OCI-LY7 (cell line): ENCODE data around the gene FBXW7. TPM values are rescaled to one million over a fixed set of nuclear protein-coding genes. Genes with fewer than 3 reads are reported as not detected.

Experiments used
- BruUV-seq: library from RNA; stranded (reverse); fragments of 400-500 nt; replicated peaks from 2 replicates; lab custom pipeline; 2021; lab: Mats Ljungman, UMichigan
- CTCF ChIA-PET: fragments of 300-600 bp; sonication (Branson Sonifier 250); formaldehyde crosslinking; loops from one replicate; lab custom pipeline; 2022; ENCODE audit warnings: antibody characterized with exemption; ENCODE audit not compliant: unreplicated experiment; lab: Charles Lee
- POLR2A ChIA-PET: fragments of 300-600 bp; sonication (Branson Sonifier 250); formaldehyde crosslinking; loops from one replicate; lab custom pipeline; 2022; ENCODE audit warnings: antibody characterized with exemption; lab: Charles Lee
- DNase-seq: peaks from one replicate; pipeline ENCODE4 v3.0.0-alpha.2; 2015; ENCODE audit warnings: low spot score
- H2AFZ ChIP-seq: fragments of 200-600 bp; sonication (generic), shearing (Covaris generic); 2 replicates; pipeline ENCODE4 v1.6.1; 2014; ENCODE audit warnings: mild to moderate bottlenecking, antibody characterized with exemption, low read length, moderate library complexity
- H3K27ac ChIP-seq: fragments of 200-600 bp; sonication (generic); 2 replicates; pipeline ENCODE4 v1.5.1; 2014; ENCODE audit warnings: mixed run types, low read depth, mild to moderate bottlenecking, moderate library complexity, low read length, inconsistent platforms; ENCODE audit not compliant: poor library complexity, severe bottlenecking
- H3K36me3 ChIP-seq: fragments of 200-600 bp; sonication (generic); 2 replicates; pipeline ENCODE4 v1.6.1; 2014; ENCODE audit warnings: mild to moderate bottlenecking, antibody characterized with exemption, low read length, moderate library complexity, mixed read lengths; ENCODE audit not compliant: insufficient read depth
- H3K4me1 ChIP-seq: fragments of 200-600 bp; sonication (generic); 2 replicates; pipeline ENCODE4 v1.5.1; 2014; ENCODE audit warnings: mild to moderate bottlenecking, low read length; ENCODE audit not compliant: insufficient read depth, poor library complexity, severe bottlenecking
- H3K4me2 ChIP-seq: fragments of 200-600 bp; sonication (generic); 2 replicates; pipeline ENCODE4 v1.6.1; 2014; ENCODE audit warnings: mild to moderate bottlenecking, low read length
- H3K4me3 ChIP-seq: fragments of 200-600 bp; sonication (generic); 2 replicates; pipeline ENCODE4 v1.5.1; 2014; ENCODE audit warnings: mild to moderate bottlenecking, low read depth, low read length; ENCODE audit not compliant: poor library complexity, severe bottlenecking
- H3K79me2 ChIP-seq: fragments of 200-600 bp; sonication (generic); 2 replicates; pipeline ENCODE4 v1.6.1; 2016; ENCODE audit warnings: low read depth, mild to moderate bottlenecking, low read length, moderate library complexity, mixed read lengths; ENCODE audit not compliant: insufficient read depth
- H3K9me2 ChIP-seq: fragments of 200-600 bp; sonication (generic); 2 replicates; pipeline ENCODE4 v1.6.1; 2016; ENCODE audit warnings: mild to moderate bottlenecking, low read length, mixed read lengths; ENCODE audit not compliant: insufficient read depth
- H3K9me3 ChIP-seq: fragments of 200-600 bp; sonication (generic); 2 replicates; pipeline ENCODE4 v1.6.1; 2014; ENCODE audit warnings: mild to moderate bottlenecking, mixed run types, low read length, mixed read lengths
- H4K20me1 ChIP-seq: fragments of 200-600 bp; sonication (generic); 2 replicates; pipeline ENCODE4 v1.6.1; 2014; ENCODE audit warnings: mild to moderate bottlenecking, antibody characterized with exemption, low read length, moderate library complexity, mixed read lengths; ENCODE audit not compliant: insufficient read depth
- CTCF ChIP-seq: fragments of 200-600 bp; sonication (generic); conservative IDR thresholded peaks from 2 replicates; pipeline ENCODE4 v1.5.1; 2014; ENCODE audit warnings: mild to moderate bottlenecking, antibody characterized with exemption, low read length, moderate library complexity, mixed read lengths
- EZH2phosphoT487 ChIP-seq: fragments of 200-600 bp; sonication (generic); IDR thresholded peaks from 2 replicates; pipeline ENCODE4 v1.6.1; 2018; ENCODE audit warnings: low read depth, borderline replicate concordance, mild to moderate bottlenecking, mixed run types, antibody characterized with exemption, low read length, moderate library complexity, mixed read lengths
- intact Hi-C: fragments of 100-400 bp; cut with micrococcal nuclease; formaldehyde crosslinking; loops from one replicate; pipeline ENCODE4 v1.10.0; 2022; ENCODE audit not compliant: unreplicated experiment
- total RNA-seq, 2 experiments: library from RNA; depleted of rRNA in 1 of 2; stranded (reverse); fragments of >200 nt in 1 of 2; shearing (Covaris generic) in 1 of 2; gene quantifications; 2 replicates each; pipeline ENCODE4 v1.2.3, GENCODE V29; 2014 to 2022

Gene FBXW7
- total RNA-seq, 2 experiments from 2014 or later = 58.8 to 102 TPM

GRCh38 chr4:152581536-152582160 is 45.8 kb upstream of the FBXW7 start:
- Histone ChIP-seq H4K20me1 (no peaks in the 10 kb centered on the region), H3K36me3 (no peaks in the 10 kb centered on the region), H3K4me3 (no peak overlapping the region), H3K27ac (no peak overlapping the region), H3K9me3 (peaks cover 3% of the 10 kb centered on the region; the same call in 1 of the 2 replicates), H3K4me2 (no peak overlapping the region), H3K9me2 (no peaks in the 10 kb centered on the region), H2AFZ (no peak overlapping the region), H3K4me1 (peaks cover 20% of the 10 kb centered on the region), H3K79me2 (no peaks in the 10 kb centered on the region)
- no peak for DNase-seq
- BruUV-seq = no TSS peak
- POLR2A ChIA-PET = interaction anchor here (0.7 to 4.9 kb wide), 5 partner anchors 16 to 81 kb away, joined by 3 to 24 read pairs (median 4); no protein-coding TSS in a partner anchor
- CTCF ChIA-PET = no interaction called here
- intact Hi-C loops = no loop called here
- TF ChIP-seq EZH2phosphoT487 (no peak), CTCF (no peak)

- TF ChIP-seq EZH2phosphoT487 = no peak
- TF ChIP-seq CTCF = no peak
- Histone ChIP-seq H4K20me1 (no peaks in the 10 kb centered on the region), H3K79me2 (no peaks in the 10 kb centered on the region), H3K4me3 (no peak overlapping the region), H3K27ac (no peak overlapping the region), H3K9me2 (no peaks in the 10 kb centered on the region), H2AFZ (no peak overlapping the region), H3K4me2 (no peak overlapping the region), H3K9me3 (no peaks in the 10 kb centered on the region), H3K4me1 (peaks cover 16% of the 10 kb centered on the region), H3K36me3 (no peaks in the 10 kb centered on the region)
- ChIA-PET POLR2A (interaction anchor here (0.8 to 4.9 kb wide), 11 partner anchors 10 to 74 kb away, joined by 3 to 24 read pairs (median 3); no protein-coding TSS in a partner anchor), CTCF (no interaction called here)
- intact Hi-C loops = no loop called here
- BruUV-seq = no TSS peak
- no peak for DNase-seq
Measured at GRCh38 chr4:152579916-152580315, 44.0 kb upstream of the FBXW7 start.

GRCh38 chr4:152579107-152579764 is 43.3 kb upstream of the FBXW7 start:
- CTCF ChIA-PET = no interaction called here
- H3K79me2 ChIP-seq = no peaks in the 10 kb centered on the region
- no peak for DNase-seq
- no peaks in the 10 kb centered on the region for H4K20me1 ChIP-seq
- H2AFZ ChIP-seq = no peak overlapping the region
- intact Hi-C loops = no loop called here
- peaks cover 15% of the 10 kb centered on the region for H3K4me1 ChIP-seq
- H3K36me3 ChIP-seq = no peaks in the 10 kb centered on the region
- H3K9me2 ChIP-seq = no peaks in the 10 kb centered on the region
- H3K27ac ChIP-seq = no peak overlapping the region
- H3K4me2 ChIP-seq = no peak overlapping the region
- POLR2A ChIA-PET = interaction anchor here (0.6 to 4.9 kb wide), 15 partner anchors 11 to 130 kb away, joined by 3 to 24 read pairs (median 5); no protein-coding TSS in a partner anchor
- H3K4me3 ChIP-seq = no peak overlapping the region
- H3K9me3 ChIP-seq = no peaks in the 10 kb centered on the region
- TF ChIP-seq EZH2phosphoT487 (no peak), CTCF (no peak)
- BruUV-seq = no TSS peak
